Thymus (tissue), 11 donors: ENCODE data around the gene TMTC3. TPM values are rescaled to one million over a fixed set of nuclear protein-coding genes. Genes with fewer than 3 reads are reported as not detected.

Source experiments
- DNase-seq, 9 donors: peaks; one replicate each; pipeline ENCODE4 v3.0.0-alpha.2; 2013; ENCODE audit warnings: low spot score in 9 of 9, low read depth in 6 of 9, missing footprints in 1 of 9
- H3K27ac ChIP-seq, 2 donors: one replicate each; pipeline ENCODE4 v1.5.1; 2013; ENCODE audit warnings: control low read depth in 1 of 2, low read depth in 1 of 2, low read length in 1 of 2, mild to moderate bottlenecking in 1 of 2, moderate library complexity in 1 of 2
- H3K27me3 ChIP-seq, 2 donors: one replicate each; pipeline ENCODE4 v1.5.1; 2013; ENCODE audit warnings: low read length in 1 of 2; ENCODE audit not compliant: control insufficient read depth in 2 of 2, insufficient read depth in 1 of 2
- H3K36me3 ChIP-seq, 2 donors: one replicate each; pipeline ENCODE4 v1.5.1; 2013; ENCODE audit warnings: low read length in 1 of 2, mild to moderate bottlenecking in 1 of 2, moderate library complexity in 1 of 2; ENCODE audit not compliant: control insufficient read depth in 2 of 2, insufficient read depth in 2 of 2
- H3K4me1 ChIP-seq, 2 donors: one replicate each; pipeline ENCODE4 v1.5.1; 2013; ENCODE audit warnings: low read length in 2 of 2; ENCODE audit not compliant: control insufficient read depth in 2 of 2, insufficient read depth in 2 of 2
- H3K4me3 ChIP-seq, 2 donors: one replicate each; pipeline ENCODE4 v1.5.1; 2013; ENCODE audit warnings: low read length in 2 of 2, control low read depth in 1 of 2, mild to moderate bottlenecking in 1 of 2
- H3K9me3 ChIP-seq, 2 donors: one replicate each; pipeline ENCODE4 v1.5.1; 2013; ENCODE audit warnings: low read length in 1 of 2, mild to moderate bottlenecking in 1 of 2; ENCODE audit not compliant: control insufficient read depth in 2 of 2, insufficient read depth in 1 of 2
- WGBS: extraction: QIAGEN DNeasy Blood & Tissue Kit; methylation state at CpG from one replicate; pipeline ENCODE4 v1.1.7; 2013; 5-methylcytosine and 5-hydroxymethylcytosine counted together
- polyA plus RNA-seq: library from polyadenylated mRNA; stranded (reverse); fragments of 200-250 nt; gene quantifications from one replicate; pipeline ENCODE4 v1.2.3, GENCODE V29; 2013
- total RNA-seq: library from RNA; stranded (reverse); fragments of 120-200 nt; gene quantifications from one replicate; pipeline ENCODE4 v1.2.4, GENCODE V29; 2013
- donor health status: healthy.

TMTC3 gene
- total and polyA plus RNA-seq, 2 donors: 7.5 to 12.2 TPM

- no peak for DNase-seq
- 96% methylated on average over 3 of the region's 3 CpGs for WGBS
- Histone ChIP-seq H3K9me3 (no peaks in the 10 kb centered on the region), H3K4me1 (no peaks in the 10 kb centered on the region), H3K36me3 (peaks cover 18% of the 10 kb centered on the region in 2 donors), H3K4me3 (no peak overlapping the region), H3K27me3 (no peaks in the 10 kb centered on the region), H3K27ac (no peak overlapping the region)
Observed at GRCh38 chr12:88181881-88182280, 39.8 kb downstream of the TMTC3 start.

GRCh38 chr12:88182416-88182815, 40.3 kb downstream of the TMTC3 start:
- Histone ChIP-seq H3K27ac (no peak overlapping the region), H3K36me3 (peaks cover 15 to 16% of the 10 kb centered on the region in 2 donors), H3K27me3 (no peaks in the 10 kb centered on the region), H3K4me1 (no peaks in the 10 kb centered on the region), H3K4me3 (no peak overlapping the region), H3K9me3 (no peaks in the 10 kb centered on the region)
- DNase-seq: no peak
- WGBS: 99% methylated on average over 3 of the region's 3 CpGs

- Histone ChIP-seq H3K27me3 (no peaks in the 10 kb centered on the region), H3K4me3 (no peak overlapping the region), H3K27ac (no peak overlapping the region), H3K4me1 (no peaks in the 10 kb centered on the region), H3K36me3 (peaks cover 11 to 15% of the 10 kb centered on the region in 2 donors), H3K9me3 (no peaks in the 10 kb centered on the region)
- no peak for DNase-seq
- WGBS: 99% methylated on average over 3 of the region's 3 CpGs
Observed at GRCh38 chr12:88184196-88184595, 42.1 kb downstream of the TMTC3 start.

- H3K36me3 ChIP-seq: peaks cover 8 to 12% of the 10 kb centered on the region in 2 donors
Observed at GRCh38 chr12:88185279-88185678, 43.2 kb downstream of the TMTC3 start.

GRCh38 chr12:88185988-88186387, 43.9 kb downstream of the TMTC3 start:
- H3K36me3 ChIP-seq: peaks cover 5 to 9% of the 10 kb centered on the region in 2 donors
- H3K4me3 ChIP-seq: no peak overlapping the region
- no peak overlapping the region for H3K27ac ChIP-seq
- DNase-seq: no peak
- no peaks in the 10 kb centered on the region for H3K9me3 ChIP-seq
- H3K27me3 ChIP-seq: no peaks in the 10 kb centered on the region
- H3K4me1 ChIP-seq: no peaks in the 10 kb centered on the region

More at GRCh38 chr12:88185279-88185678, 43.2 kb downstream of the TMTC3 start:
- no peak overlapping the region for H3K4me3 ChIP-seq
- H3K9me3 ChIP-seq: no peaks in the 10 kb centered on the region
- no peaks in the 10 kb centered on the region for H3K27me3 ChIP-seq
- no peaks in the 10 kb centered on the region for H3K4me1 ChIP-seq
- H3K27ac ChIP-seq: no peak overlapping the region
- WGBS: 98% methylated on average over 2 of the region's 2 CpGs
- DNase-seq: no peak

- 97% methylated on average over 2 of the region's 2 CpGs for WGBS
- no peak for DNase-seq
- Histone ChIP-seq H3K4me1 (no peaks in the 10 kb centered on the region), H3K4me3 (no peak overlapping the region), H3K9me3 (no peaks in the 10 kb centered on the region), H3K27ac (no peak overlapping the region), H3K27me3 (no peaks in the 10 kb centered on the region), H3K36me3 (peaks cover 3 to 9% of the 10 kb centered on the region in 2 donors)
Observed at GRCh38 chr12:88187571-88187970, 45.5 kb downstream of the TMTC3 start.

GRCh38 chr12:88188180-88188579, 46.1 kb downstream of the TMTC3 start:
- Histone ChIP-seq H3K36me3 (peaks cover 3 to 9% of the 10 kb centered on the region in 2 donors), H3K4me1 (no peaks in the 10 kb centered on the region), H3K27ac (no peak overlapping the region), H3K27me3 (no peaks in the 10 kb centered on the region), H3K4me3 (no peak overlapping the region), H3K9me3 (no peaks in the 10 kb centered on the region)
- DNase-seq: no peak
- 98% methylated on average over 1 of the region's 1 CpG for WGBS

GRCh38 chr12:88192426-88192825, 50.3 kb downstream of the TMTC3 start:
- Histone ChIP-seq H3K27me3 (no peaks in the 10 kb centered on the region), H3K36me3 (peaks cover 0 to 9% of the 10 kb centered on the region in 2 donors), H3K9me3 (no peaks in the 10 kb centered on the region), H3K4me3 (no peak overlapping the region), H3K27ac (no peak overlapping the region), H3K4me1 (no peaks in the 10 kb centered on the region)
- 96% methylated on average over 2 of the region's 2 CpGs for WGBS
- DNase-seq: no peak

GRCh38 chr12:88194868-88195267, 52.8 kb downstream of the TMTC3 start:
- H3K9me3 ChIP-seq: no peaks in the 10 kb centered on the region
- DNase-seq: no peak
- no peak overlapping the region for H3K4me3 ChIP-seq
- H3K27me3 ChIP-seq: no peaks in the 10 kb centered on the region
- H3K36me3 ChIP-seq: peaks cover 0 to 9% of the 10 kb centered on the region in 2 donors
- H3K27ac ChIP-seq: no peak overlapping the region
- no peaks in the 10 kb centered on the region for H3K4me1 ChIP-seq
- WGBS: 96% methylated on average over 3 of the region's 3 CpGs

- no peaks in the 10 kb centered on the region for H3K27me3 ChIP-seq
- H3K36me3 ChIP-seq: peaks cover 0 to 2% of the 10 kb centered on the region in 2 donors
- peaks cover 0 to 5% of the 10 kb centered on the region in 2 donors for H3K9me3 ChIP-seq
- no peak overlapping the region for H3K27ac ChIP-seq
- no peaks in the 10 kb centered on the region for H3K4me1 ChIP-seq
- H3K4me3 ChIP-seq: no peak overlapping the region
- over 99% methylated on average over 2 of the region's 2 CpGs for WGBS
- no peak for DNase-seq
Observed at GRCh38 chr12:88200029-88200428, 57.9 kb downstream of the TMTC3 start.
